Measurements from ENCODE around the gene KLKB1. TPM values are rescaled to one million over a fixed set of nuclear protein-coding genes. Genes with fewer than 3 reads are reported as not detected.

Gene KLKB1
- total RNA-seq: 1 to 10 TPM in 1 of 2 donors, not detected in 1; 1.5 TPM

- TF ChIP-seq POLR2A (IDR thresholded peaks at IDR 0.05): no peak
- TF ChIP-seq CTCF (IDR thresholded peaks at IDR 0.05): no peak
- peak; percentile 47 for TF ChIP-seq POLR2AphosphoS5 (IDR thresholded peaks at IDR 0.05)
- WGBS: 62% methylated on average over 5 of the region's 5 CpGs
- no peaks in the 10 kb centered on the region for H3K9me3 ChIP-seq
- H3K27me3 ChIP-seq (replicated peaks; ENCODE audit: insufficient read depth): no peaks in the 10 kb centered on the region
- no peaks in the 10 kb centered on the region for H3K4me1 ChIP-seq (replicated peaks)
- no peak within 1 kb of the TSS for H3K4me3 ChIP-seq
- DNase-seq (ENCODE audit: low spot score): peak; percentile 19
- H3K36me3 ChIP-seq: no peaks in the 10 kb centered on the region
- H3K27ac ChIP-seq: no peak within 1 kb of the TSS
- intact Hi-C loops (cut with DNase I): no loop called here
Measured at GRCh38 chr4:186227221-186227620, at the start of gene KLKB1. Gene KLKB1, plus strand, starts transcription at chr4:186227507. Its CDS starts 689 bp downstream, at chr4:186228196.

GRCh38 chr4:186188107-186188506 lies 39.2 kb upstream of the KLKB1 start:
- Histone ChIP-seq H3K4me1 (replicated peaks) (peaks cover 3% of the 10 kb centered on the region), H3K27me3 (replicated peaks; ENCODE audit: insufficient read depth) (no peaks in the 10 kb centered on the region), H3K9me3 (no peaks in the 10 kb centered on the region), H3K36me3 (no peaks in the 10 kb centered on the region), H3K27ac (no peak overlapping the region), H3K4me3 (no peak overlapping the region)
- 67% methylated on average over 3 of the region's 3 CpGs for WGBS
- DNase-seq (ENCODE audit: low spot score): no peak
- no peak for TF ChIP-seq POLR2AphosphoS5 (IDR thresholded peaks at IDR 0.05)
- no peak for TF ChIP-seq POLR2A (IDR thresholded peaks at IDR 0.05)
- intact Hi-C loops (cut with DNase I): no loop called here

- 54% methylated on average over 4 of the region's 4 CpGs for WGBS
- no peaks in the 10 kb centered on the region for H3K9me3 ChIP-seq
- DNase-seq (ENCODE audit: low spot score): no peak
- H3K27me3 ChIP-seq (replicated peaks; ENCODE audit: insufficient read depth): no peaks in the 10 kb centered on the region
- TF ChIP-seq POLR2A (IDR thresholded peaks at IDR 0.05) (no peak), POLR2AphosphoS5 (IDR thresholded peaks at IDR 0.05) (no peak), CTCF (IDR thresholded peaks at IDR 0.05) (no peak)
- no peaks in the 10 kb centered on the region for H3K36me3 ChIP-seq
- H3K27ac ChIP-seq: no peak overlapping the region
- H3K4me3 ChIP-seq: no peak overlapping the region
- intact Hi-C loops (cut with DNase I): no loop called here
- H3K4me1 ChIP-seq (replicated peaks): peaks cover 3% of the 10 kb centered on the region
Measured at GRCh38 chr4:186189656-186190055, 37.7 kb upstream of the KLKB1 start.

DNA sequence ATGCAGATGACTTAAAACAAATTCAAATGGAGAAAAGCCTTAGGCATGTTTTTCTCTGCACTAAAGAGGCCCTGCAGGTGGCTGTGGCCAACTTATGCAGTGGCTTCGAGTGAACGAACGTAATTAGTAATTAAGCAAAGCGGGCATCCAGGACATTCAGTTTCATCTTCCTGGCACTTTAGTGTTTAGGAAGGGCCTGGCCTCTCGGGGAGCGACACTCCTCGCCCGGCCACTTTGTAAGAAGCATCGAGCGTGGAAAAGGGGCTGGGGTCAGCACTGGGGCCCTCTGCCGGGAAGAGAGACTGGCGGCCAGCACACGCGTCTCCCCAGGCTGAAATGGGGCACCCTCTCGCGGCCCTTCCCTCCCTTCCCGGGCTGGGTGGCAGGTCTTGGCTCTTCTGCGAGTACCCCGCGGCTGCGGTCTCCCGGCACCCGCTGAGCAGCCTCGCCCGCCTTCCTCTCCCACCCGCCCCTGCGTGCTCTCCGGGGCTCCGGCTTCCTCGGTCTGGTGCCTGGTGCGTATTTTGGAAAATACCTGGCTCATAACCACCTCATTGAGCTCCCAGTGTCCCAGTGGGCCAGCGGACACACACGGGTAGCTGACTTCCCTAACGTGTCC lies 36.6 kb upstream of the KLKB1 start:
- whole genome bisulfite sequencing: 0% methylated on average over 24 of the region's 34 CpGs
- Histone ChIP-seq H3K4me1 (replicated peaks) (peaks cover 3% of the 10 kb centered on the region), H3K4me3 (peak overlapping the region; percentile 83 to 85), H3K27me3 (replicated peaks; ENCODE audit: insufficient read depth) (no peaks in the 10 kb centered on the region), H3K9me3 (no peaks in the 10 kb centered on the region), H3K36me3 (no peaks in the 10 kb centered on the region), H3K27ac (peak overlapping the region; percentile 94 to 95)
- DNase-seq (ENCODE audit: low spot score): peak; percentile 33
- TF ChIP-seq CTCF (IDR thresholded peaks at IDR 0.05) (peak in 1 of 4 experiments; percentile 5), POLR2AphosphoS5 (IDR thresholded peaks at IDR 0.05) (no peak)
- intact Hi-C loops (cut with DNase I): no loop called here

GRCh38 chr4:186191200-186192065 lies 35.9 kb upstream of the KLKB1 start, which contains the start of gene CYP4V2:
Gene CYP4V2, plus strand, starts transcription at chr4:186191567. Its CDS starts 257 bp downstream, at chr4:186191824.
- intact Hi-C loops (cut with DNase I): no loop called here
- Histone ChIP-seq H3K4me1 (replicated peaks) (peaks cover 3% of the 10 kb centered on the region), H3K4me3 (peak within 1 kb of the TSS; percentile 83 to 85), H3K36me3 (no peaks in the 10 kb centered on the region), H3K9me3 (no peaks in the 10 kb centered on the region), H3K27ac (peak within 1 kb of the TSS; percentile 94 to 95), H3K27me3 (replicated peaks; ENCODE audit: insufficient read depth) (no peaks in the 10 kb centered on the region)
- WGBS: 0% methylated on average over 32 of the region's 107 CpGs
- DNase-seq (ENCODE audit: low spot score): peak; percentile 66
- TF ChIP-seq CTCF (IDR thresholded peaks at IDR 0.05) (peak in 1 of 4 experiments; percentile 30), POLR2A (IDR thresholded peaks at IDR 0.05) (peak; percentile 36), POLR2AphosphoS5 (IDR thresholded peaks at IDR 0.05) (peak; percentile 54)

Data from prostate gland (tissue), 2 donors.